ENCODE data around the gene PTPRZ1.

DNA sequence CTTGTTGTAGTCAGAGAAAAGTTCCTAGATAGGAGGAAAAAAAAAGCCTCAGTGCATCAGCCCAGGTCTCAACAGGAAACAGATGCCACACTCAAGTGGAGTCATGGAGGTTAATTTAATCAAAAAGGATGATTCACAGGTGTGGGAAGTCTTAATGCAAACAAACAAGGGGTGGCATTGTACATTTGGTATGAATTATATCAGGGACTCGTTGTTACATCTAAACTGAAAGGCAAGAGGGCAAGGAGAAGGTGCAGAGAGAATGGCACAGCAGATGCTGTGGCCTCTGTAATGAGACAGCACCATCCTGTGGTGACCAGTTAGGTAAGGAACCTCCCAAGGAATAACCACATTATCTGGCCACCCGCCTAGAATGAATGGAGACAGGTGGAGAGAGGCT is 133.7 kb downstream of the PTPRZ1 start:
- TF ChIP-seq POLR2A (IDR thresholded peaks at IDR 0.05; ENCODE audit: low read length) (no peak), GATA1 (IDR thresholded peaks at IDR 0.05; ENCODE audit: low read depth, low read length) (no peak)

All from erythroblast (primary cell).